WTC11 (cell line): ENCODE data around the gene IL11RA. TPM values are rescaled to one million over a fixed set of nuclear protein-coding genes. Genes with fewer than 3 reads are reported as not detected.

Source experiments
- ATAC-seq: fragments of 200-7000 bp; cut with Tn5 transposase; 2 replicates; pipeline ENCODE4 v1.10.0; 2021; ENCODE audit warnings: mild to moderate bottlenecking, moderate library complexity
- CTCF ChIA-PET: fragments of 300-600 bp; sonication (Branson Sonifier 250); formaldehyde crosslinking; loops from one replicate; lab custom pipeline; 2021; ENCODE audit warnings: antibody characterized with exemption; lab: Charles Lee
- POLR2A ChIA-PET: fragments of 350-600 bp; sonication (Branson Sonifier 250); formaldehyde crosslinking; loops from one replicate; lab custom pipeline; 2021; ENCODE audit warnings: antibody characterized with exemption; lab: Charles Lee
- DNase-seq: peaks from one replicate; pipeline ENCODE4 v3.0.0; 2021; ENCODE audit warnings: low spot score
- H3K27ac Mint-ChIP-seq: 2 replicates; pipeline ENCODE4 v1.8.0; 2021; ENCODE audit warnings: mixed read lengths
- H3K27me3 Mint-ChIP-seq: 2 replicates; pipeline ENCODE4 v1.8.0; 2021; ENCODE audit warnings: low read depth, mild to moderate bottlenecking, moderate library complexity, mixed read lengths
- H3K36me3 Mint-ChIP-seq: 2 replicates; pipeline ENCODE4 v1.8.0; 2021; ENCODE audit warnings: mixed read lengths
- H3K4me1 Mint-ChIP-seq: 2 replicates; pipeline ENCODE4 v1.8.0; 2022; ENCODE audit warnings: mixed read lengths
- H3K4me3 Mint-ChIP-seq: 2 replicates; pipeline ENCODE4 v1.8.0; 2021; ENCODE audit warnings: mild to moderate bottlenecking, moderate library complexity, mixed read lengths
- H3K9me3 Mint-ChIP-seq: 2 replicates; pipeline ENCODE4 v1.8.0; 2021; ENCODE audit warnings: mixed read lengths
- CBFB ChIP-seq: sonication (generic); formaldehyde crosslinking; IDR thresholded peaks from 2 replicates; pipeline ENCODE4 v1.8.1; 2022; ENCODE audit warnings: mild to moderate bottlenecking, low read depth, missing genetic modification reagents
- CREB1 ChIP-seq: sonication (generic); formaldehyde crosslinking; IDR thresholded peaks from 2 replicates; pipeline ENCODE4 v1.8.0; 2023; ENCODE audit warnings: mild to moderate bottlenecking, missing genetic modification reagents
- FOXJ3 ChIP-seq: sonication (generic); formaldehyde crosslinking; IDR thresholded peaks from 2 replicates; pipeline ENCODE4 v1.9.0; 2021; ENCODE audit warnings: missing genetic modification reagents, mild to moderate bottlenecking, borderline replicate concordance
- FOXP1 ChIP-seq: sonication (generic); formaldehyde crosslinking; IDR thresholded peaks from 2 replicates; pipeline ENCODE4 v1.8.0; 2022; ENCODE audit warnings: missing genetic modification reagents, mild to moderate bottlenecking, moderate library complexity, borderline replicate concordance
- FOXP4 ChIP-seq: sonication (generic); formaldehyde crosslinking; IDR thresholded peaks from 2 replicates; pipeline ENCODE4 v1.8.0; 2022; ENCODE audit warnings: mild to moderate bottlenecking, missing genetic modification reagents
- IRF2 ChIP-seq: sonication (generic); formaldehyde crosslinking; IDR thresholded peaks from 2 replicates; pipeline ENCODE4 v1.8.0; 2022; ENCODE audit warnings: low read depth, missing genetic modification reagents, borderline replicate concordance
- MLX ChIP-seq: sonication (generic); formaldehyde crosslinking; IDR thresholded peaks from 2 replicates; pipeline ENCODE4 v1.8.1; 2023; ENCODE audit warnings: mild to moderate bottlenecking, missing genetic modification reagents, moderate library complexity
- MXD4 ChIP-seq: fragments of 250-450 bp; sonication (Bioruptor Pico); IDR thresholded peaks from 2 replicates; pipeline ENCODE4 v1.8.0; 2021; ENCODE audit warnings: mild to moderate bottlenecking, moderate library complexity, borderline replicate concordance
- NFE2L1 ChIP-seq: sonication (generic); formaldehyde crosslinking; IDR thresholded peaks from 2 replicates; pipeline ENCODE4 v1.8.1; 2023; ENCODE audit warnings: missing genetic modification reagents
- NR3C1 ChIP-seq: sonication (generic); formaldehyde crosslinking; conservative IDR thresholded peaks from 2 replicates; pipeline ENCODE4 v1.8.1; 2023; ENCODE audit warnings: low read depth, mild to moderate bottlenecking, missing genetic modification reagents
- OVOL2 ChIP-seq: fragments of 250-450 bp; sonication (Bioruptor Pico); IDR thresholded peaks from 2 replicates; pipeline ENCODE4 v1.9.0; 2021; ENCODE audit warnings: mild to moderate bottlenecking, borderline replicate concordance
- USF2 ChIP-seq: sonication (generic); formaldehyde crosslinking; IDR thresholded peaks from 2 replicates; pipeline ENCODE4 v1.8.1; 2023; ENCODE audit warnings: mild to moderate bottlenecking, missing genetic modification reagents, moderate library complexity
- ZNF121 ChIP-seq: sonication (generic); formaldehyde crosslinking; IDR thresholded peaks from 2 replicates; pipeline ENCODE4 v1.8.0; 2023; ENCODE audit warnings: missing genetic modification reagents
- ZNF138 ChIP-seq: sonication (generic); formaldehyde crosslinking; conservative IDR thresholded peaks from 2 replicates; pipeline ENCODE4 v1.8.1; 2022; ENCODE audit warnings: mild to moderate bottlenecking, moderate library complexity, missing genetic modification reagents
- ZNF396 ChIP-seq: fragments of 250-450 bp; sonication (Bioruptor Pico); IDR thresholded peaks from 2 replicates; pipeline ENCODE4 v1.8.0; 2021; ENCODE audit warnings: mild to moderate bottlenecking, moderate library complexity, borderline replicate concordance
- total RNA-seq: library from RNA; stranded (reverse); gene quantifications from 3 replicates; pipeline ENCODE4 v1.2.3, GENCODE V29; 2021
- TF ChIP-seq, protein P1 (sequence below): sonication (generic); formaldehyde crosslinking; IDR thresholded peaks from 2 replicates; pipeline ENCODE4 v1.8.1; 2022; ENCODE audit warnings: missing genetic modification reagents, borderline replicate concordance
- TF ChIP-seq, protein P2 (sequence below): fragments of 250-450 bp; sonication (Bioruptor Pico); conservative IDR thresholded peaks from 2 replicates; pipeline ENCODE4 v1.9.0; 2021; ENCODE audit warnings: mild to moderate bottlenecking
- TF ChIP-seq, protein P3 (sequence below): sonication (generic); formaldehyde crosslinking; IDR thresholded peaks from 2 replicates; pipeline ENCODE4 v1.8.1; 2022; ENCODE audit warnings: mild to moderate bottlenecking, missing genetic modification reagents, moderate library complexity, borderline replicate concordance
- TF ChIP-seq, protein P4 (sequence below): sonication (generic); formaldehyde crosslinking; conservative IDR thresholded peaks from 2 replicates; pipeline ENCODE4 v1.8.1; 2023; ENCODE audit warnings: mild to moderate bottlenecking, low read depth, missing genetic modification reagents, moderate library complexity

Gene IL11RA
- total RNA-seq, 1 experiment from 2014 or later = 8.6 TPM

- TF ChIP-seq USF2 (no peak), NFE2L1 (CRISPR knock-in tag) (no peak), FOXP4 (CRISPR knock-in tag) (no peak), ZNF138 (CRISPR knock-in tag) (no peak), FOXP1 (CRISPR knock-in tag) (no peak), IRF2 (CRISPR knock-in tag) (no peak), OVOL2 (CRISPR knock-in tag) (no peak), MXD4 (CRISPR knock-in tag) (no peak), FOXJ3 (CRISPR knock-in tag) (no peak), ZNF121 (no peak), CREB1 (CRISPR knock-in tag) (no peak), CBFB (CRISPR knock-in tag) (no peak)
- TF ChIP-seq, protein P1, sequence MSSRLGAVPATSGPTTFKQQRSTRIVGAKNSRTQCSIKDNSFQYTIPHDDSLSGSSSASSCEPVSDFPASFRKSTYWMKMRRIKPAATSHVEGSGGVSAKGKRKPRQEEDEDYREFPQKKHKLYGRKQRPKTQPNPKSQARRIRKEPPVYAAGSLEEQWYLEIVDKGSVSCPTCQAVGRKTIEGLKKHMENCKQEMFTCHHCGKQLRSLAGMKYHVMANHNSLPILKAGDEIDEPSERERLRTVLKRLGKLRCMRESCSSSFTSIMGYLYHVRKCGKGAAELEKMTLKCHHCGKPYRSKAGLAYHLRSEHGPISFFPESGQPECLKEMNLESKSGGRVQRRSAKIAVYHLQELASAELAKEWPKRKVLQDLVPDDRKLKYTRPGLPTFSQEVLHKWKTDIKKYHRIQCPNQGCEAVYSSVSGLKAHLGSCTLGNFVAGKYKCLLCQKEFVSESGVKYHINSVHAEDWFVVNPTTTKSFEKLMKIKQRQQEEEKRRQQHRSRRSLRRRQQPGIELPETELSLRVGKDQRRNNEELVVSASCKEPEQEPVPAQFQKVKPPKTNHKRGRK (CRISPR knock-in tag) = no peak
- TF ChIP-seq, protein P2, sequence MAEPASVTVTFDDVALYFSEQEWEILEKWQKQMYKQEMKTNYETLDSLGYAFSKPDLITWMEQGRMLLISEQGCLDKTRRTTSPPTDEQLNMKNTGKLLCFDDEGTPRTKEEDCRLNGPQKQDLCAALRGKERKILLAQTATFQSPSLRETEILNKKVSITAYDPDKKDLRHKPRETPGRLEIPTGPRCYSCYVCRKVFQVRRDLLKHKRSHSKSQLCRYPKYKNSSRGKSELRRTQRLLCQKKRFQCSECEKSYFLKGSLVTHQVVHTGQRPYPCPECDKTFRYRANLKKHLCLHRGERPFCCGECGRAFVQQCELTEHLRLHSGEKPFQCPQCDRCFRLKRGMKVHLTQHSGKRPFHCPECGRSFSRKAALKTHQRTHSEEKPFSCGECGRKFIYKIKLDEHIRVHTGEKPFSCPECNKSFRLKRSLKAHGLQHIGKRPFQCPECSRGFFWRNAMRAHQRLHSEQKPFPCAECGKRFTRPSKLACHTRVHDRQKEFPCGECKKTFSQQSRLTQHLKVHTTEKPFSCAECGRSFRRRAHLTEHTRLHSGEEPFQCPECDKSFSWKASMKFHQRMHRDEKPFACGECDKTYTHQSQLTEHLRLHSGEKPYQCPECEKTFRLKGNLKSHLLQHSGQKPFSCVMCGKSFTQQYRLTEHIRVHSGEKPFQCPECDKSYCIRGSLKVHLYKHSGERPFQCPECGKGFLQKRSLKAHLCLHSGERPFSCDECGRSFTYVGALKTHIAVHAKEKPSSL (CRISPR knock-in tag) = no peak
- TF ChIP-seq, protein P3, sequence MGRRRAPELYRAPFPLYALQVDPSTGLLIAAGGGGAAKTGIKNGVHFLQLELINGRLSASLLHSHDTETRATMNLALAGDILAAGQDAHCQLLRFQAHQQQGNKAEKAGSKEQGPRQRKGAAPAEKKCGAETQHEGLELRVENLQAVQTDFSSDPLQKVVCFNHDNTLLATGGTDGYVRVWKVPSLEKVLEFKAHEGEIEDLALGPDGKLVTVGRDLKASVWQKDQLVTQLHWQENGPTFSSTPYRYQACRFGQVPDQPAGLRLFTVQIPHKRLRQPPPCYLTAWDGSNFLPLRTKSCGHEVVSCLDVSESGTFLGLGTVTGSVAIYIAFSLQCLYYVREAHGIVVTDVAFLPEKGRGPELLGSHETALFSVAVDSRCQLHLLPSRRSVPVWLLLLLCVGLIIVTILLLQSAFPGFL = no peak
These were observed 17.3 kb upstream of the IL11RA start (continued) for GRCh38 chr9:34634551-34635248.

- ATAC-seq (no peak), DNase-seq (no peak)
- Mint-ChIP-seq H3K27me3 (peaks cover 31% of the 10 kb centered on the region), H3K4me1 (peaks cover 25% of the 10 kb centered on the region), H3K36me3 (peaks cover 4% of the 10 kb centered on the region), H3K4me3 (peak overlapping the region; percentile 83), H3K27ac (no peak overlapping the region), H3K9me3 (no peaks in the 10 kb centered on the region)
- CTCF ChIA-PET = interaction anchor here (0.5 to 6.7 kb wide), 9 partner anchors 10 to 232 kb away, joined by 3 to 94 read pairs (median 7); partner anchors contain the start of genes GALT and RPP25L
- POLR2A ChIA-PET = no interaction called here
- TF ChIP-seq, protein P4, sequence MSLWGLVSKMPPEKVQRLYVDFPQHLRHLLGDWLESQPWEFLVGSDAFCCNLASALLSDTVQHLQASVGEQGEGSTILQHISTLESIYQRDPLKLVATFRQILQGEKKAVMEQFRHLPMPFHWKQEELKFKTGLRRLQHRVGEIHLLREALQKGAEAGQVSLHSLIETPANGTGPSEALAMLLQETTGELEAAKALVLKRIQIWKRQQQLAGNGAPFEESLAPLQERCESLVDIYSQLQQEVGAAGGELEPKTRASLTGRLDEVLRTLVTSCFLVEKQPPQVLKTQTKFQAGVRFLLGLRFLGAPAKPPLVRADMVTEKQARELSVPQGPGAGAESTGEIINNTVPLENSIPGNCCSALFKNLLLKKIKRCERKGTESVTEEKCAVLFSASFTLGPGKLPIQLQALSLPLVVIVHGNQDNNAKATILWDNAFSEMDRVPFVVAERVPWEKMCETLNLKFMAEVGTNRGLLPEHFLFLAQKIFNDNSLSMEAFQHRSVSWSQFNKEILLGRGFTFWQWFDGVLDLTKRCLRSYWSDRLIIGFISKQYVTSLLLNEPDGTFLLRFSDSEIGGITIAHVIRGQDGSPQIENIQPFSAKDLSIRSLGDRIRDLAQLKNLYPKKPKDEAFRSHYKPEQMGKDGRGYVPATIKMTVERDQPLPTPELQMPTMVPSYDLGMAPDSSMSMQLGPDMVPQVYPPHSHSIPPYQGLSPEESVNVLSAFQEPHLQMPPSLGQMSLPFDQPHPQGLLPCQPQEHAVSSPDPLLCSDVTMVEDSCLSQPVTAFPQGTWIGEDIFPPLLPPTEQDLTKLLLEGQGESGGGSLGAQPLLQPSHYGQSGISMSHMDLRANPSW (CRISPR knock-in tag) = no peak
- TF ChIP-seq FOXP1 (CRISPR knock-in tag) (0 out of 2 replicates have a peak, but pooled peaks have one; percentile 31), ZNF138 (CRISPR knock-in tag) (no peak), MLX (CRISPR knock-in tag) (no peak), ZNF396 (CRISPR knock-in tag) (no peak), NR3C1 (CRISPR knock-in tag) (no peak)
These were observed 16.4 kb upstream of the IL11RA start for GRCh38 chr9:34635556-34635955.
